ENCODE data around the gene CMC2.

Gene CMC2

DNA sequence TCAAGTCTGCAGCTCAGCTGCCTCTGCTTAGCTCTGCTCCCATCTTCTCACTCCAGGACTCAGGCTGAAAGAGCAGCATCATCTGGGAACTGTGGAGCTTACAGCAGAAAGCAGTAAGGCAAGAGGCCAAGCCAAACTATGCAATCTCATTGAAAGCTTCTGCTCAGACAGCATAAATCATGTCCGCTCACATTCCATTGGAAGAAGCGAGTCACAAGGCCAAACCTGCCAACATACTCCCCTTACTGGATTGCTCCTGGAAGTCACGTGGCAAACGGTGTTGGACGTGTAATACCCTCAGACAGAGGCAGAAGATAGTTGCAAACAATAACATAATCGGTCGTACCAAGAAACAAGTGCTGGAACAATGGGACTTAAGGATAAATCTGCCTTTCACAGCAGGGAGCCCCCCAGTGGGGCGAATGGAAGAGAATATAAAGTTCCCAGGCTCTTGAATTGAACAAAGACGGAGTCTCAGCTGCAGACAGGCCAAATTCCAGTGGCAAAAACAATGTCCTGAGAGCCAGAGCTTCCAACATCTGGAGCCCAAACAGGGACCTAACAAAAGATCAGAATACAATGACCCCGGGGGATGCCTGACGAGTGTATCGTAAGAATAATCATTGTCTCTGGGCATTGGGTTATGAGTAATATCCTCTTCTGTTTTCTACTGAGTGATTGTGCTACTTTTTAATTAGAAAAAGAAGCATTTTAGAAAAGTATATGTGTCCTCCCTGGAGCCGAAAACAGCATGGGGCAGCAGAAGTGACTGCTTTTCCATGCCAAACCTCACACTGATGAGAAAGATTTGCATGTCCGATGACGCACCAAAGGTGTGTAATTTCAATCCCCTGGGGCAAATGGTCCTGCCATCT, 68.4 kb downstream of the CMC2 start:
- no peak for DNase-seq (ENCODE audit: extremely low read depth in 1 of 2, low read depth in 1 of 2)

GRCh38 chr16:80936410-80936809, 70.3 kb downstream of the CMC2 start:
- no peak for DNase-seq (ENCODE audit: extremely low read depth in 1 of 2, low read depth in 1 of 2)

- DNase-seq (ENCODE audit: extremely low read depth in 1 of 2, low read depth in 1 of 2), result no peak
Measured at GRCh38 chr16:80935691-80936090, 71.0 kb downstream of the CMC2 start.

GRCh38 chr16:80932708-80933095, 74.0 kb downstream of the CMC2 start:
- no peak for DNase-seq (ENCODE audit: extremely low read depth in 1 of 2, low read depth in 1 of 2)

GRCh38 chr16:80931801-80932707, 74.6 kb downstream of the CMC2 start:
- DNase-seq (ENCODE audit: extremely low read depth in 1 of 2, low read depth in 1 of 2), result no peak

- no peak for DNase-seq (ENCODE audit: extremely low read depth in 1 of 2, low read depth in 1 of 2)
Measured at GRCh38 chr16:80924372-80924978, 82.2 kb downstream of the CMC2 start.

DNA sequence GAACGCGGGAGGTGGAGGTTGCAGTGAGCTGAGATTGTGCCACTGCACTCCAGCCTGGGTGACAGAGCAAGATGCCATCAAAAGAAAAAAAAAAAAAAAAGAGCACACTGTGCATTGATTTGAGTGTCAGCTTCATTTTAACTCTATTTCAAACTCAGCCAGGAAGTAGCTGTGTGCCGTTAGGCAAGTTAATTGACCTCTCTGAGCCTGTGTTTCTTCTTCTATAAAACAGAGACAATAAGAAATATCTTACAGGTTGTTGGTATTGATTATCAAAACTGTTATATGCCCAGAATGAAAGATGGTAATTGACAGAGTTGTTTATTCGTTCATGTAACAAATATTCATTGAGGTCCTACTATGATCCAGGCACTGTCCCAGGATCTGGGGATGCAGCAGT, 83.3 kb downstream of the CMC2 start:
- no peak for DNase-seq (ENCODE audit: extremely low read depth in 1 of 2, low read depth in 1 of 2)
